ENCODE measurements around the gene EMC9. TPM values are rescaled to one million over a fixed set of nuclear protein-coding genes. Genes with fewer than 3 reads are reported as not detected.
A peak's percentile ranks its signal among the peaks of the same experiment; 100 is the strongest.

The EMC9 gene
- total RNA-seq, 1 experiment from 2014 or later: 49.2 TPM

DNA sequence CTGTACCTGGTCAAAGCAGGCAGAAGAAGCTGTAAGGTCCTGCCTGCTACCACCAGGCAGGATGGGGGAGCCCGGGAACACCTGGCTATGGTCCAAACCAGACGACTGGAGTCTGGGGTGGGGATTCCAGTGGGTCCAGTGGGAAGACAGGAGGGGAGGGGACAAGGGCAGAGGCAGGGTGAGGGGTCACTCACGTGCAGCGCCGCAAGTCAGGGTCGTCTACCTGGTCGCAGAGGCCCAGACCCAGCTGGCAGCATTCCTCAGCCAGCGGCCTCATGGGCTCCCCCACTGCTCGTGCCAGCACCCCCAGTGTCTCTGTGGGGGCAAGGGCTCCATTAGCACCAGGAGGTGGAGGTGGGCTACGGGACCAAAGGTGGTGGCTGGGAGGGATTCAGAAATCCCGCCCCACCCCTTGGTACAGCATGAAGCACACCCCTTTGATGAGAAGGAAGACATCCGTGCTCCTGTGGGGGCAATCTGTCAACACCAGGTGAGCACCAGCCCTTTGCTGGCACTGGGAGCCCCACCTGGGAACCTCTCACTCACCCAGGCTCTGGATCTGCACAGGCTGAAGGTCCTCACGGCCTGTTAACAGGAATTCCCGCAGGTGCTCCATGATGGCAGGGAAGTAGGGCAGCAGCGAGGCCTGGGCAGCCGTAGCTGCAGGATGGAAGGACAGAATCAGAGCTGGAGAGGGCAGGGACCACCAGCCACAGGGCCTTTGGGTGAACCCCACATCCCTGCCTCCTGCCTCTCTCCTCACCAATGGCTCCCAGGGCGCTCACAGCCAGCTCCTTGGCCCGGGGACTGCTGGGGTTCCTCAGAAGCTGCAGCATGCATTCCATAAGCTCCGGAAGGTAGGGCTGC is 42.9 kb upstream of the EMC9 start:
- Mint-ChIP-seq H3K27ac (ENCODE audit: low read depth, unreplicated experiment) (no peak overlapping the region), H3K4me3 (ENCODE audit: unreplicated experiment) (no peak overlapping the region), H3K27me3 (ENCODE audit: insufficient read depth, unreplicated experiment) (no peaks in the 10 kb centered on the region), H3K36me3 (ENCODE audit: insufficient read depth, unreplicated experiment) (peaks cover 67% of the 10 kb centered on the region), H3K9me3 (ENCODE audit: unreplicated experiment) (no peaks in the 10 kb centered on the region), H3K4me1 (ENCODE audit: insufficient read depth, unreplicated experiment) (peaks cover 5% of the 10 kb centered on the region)
- POLR2A ChIA-PET: interaction anchor here (0.6 to 1.3 kb wide), 2 partner anchors 29 to 58 kb away, joined by 3 to 6 read pairs; partner anchors contain the start of genes CHMP4A and TINF2
- BruUV-seq (replicated peaks): no TSS peak
- CTCF ChIA-PET: interaction anchor here (0.6 to 7.0 kb wide), 4 partner anchors 10 to 58 kb away, joined by 3 to 51 read pairs (median 6); partner anchors contain the start of genes IRF9 and TINF2
- DNase-seq (ENCODE audit: unreplicated experiment): no peak
- intact Hi-C loops (cut with micrococcal nuclease): no loop called here
- TF ChIP-seq, protein P1, sequence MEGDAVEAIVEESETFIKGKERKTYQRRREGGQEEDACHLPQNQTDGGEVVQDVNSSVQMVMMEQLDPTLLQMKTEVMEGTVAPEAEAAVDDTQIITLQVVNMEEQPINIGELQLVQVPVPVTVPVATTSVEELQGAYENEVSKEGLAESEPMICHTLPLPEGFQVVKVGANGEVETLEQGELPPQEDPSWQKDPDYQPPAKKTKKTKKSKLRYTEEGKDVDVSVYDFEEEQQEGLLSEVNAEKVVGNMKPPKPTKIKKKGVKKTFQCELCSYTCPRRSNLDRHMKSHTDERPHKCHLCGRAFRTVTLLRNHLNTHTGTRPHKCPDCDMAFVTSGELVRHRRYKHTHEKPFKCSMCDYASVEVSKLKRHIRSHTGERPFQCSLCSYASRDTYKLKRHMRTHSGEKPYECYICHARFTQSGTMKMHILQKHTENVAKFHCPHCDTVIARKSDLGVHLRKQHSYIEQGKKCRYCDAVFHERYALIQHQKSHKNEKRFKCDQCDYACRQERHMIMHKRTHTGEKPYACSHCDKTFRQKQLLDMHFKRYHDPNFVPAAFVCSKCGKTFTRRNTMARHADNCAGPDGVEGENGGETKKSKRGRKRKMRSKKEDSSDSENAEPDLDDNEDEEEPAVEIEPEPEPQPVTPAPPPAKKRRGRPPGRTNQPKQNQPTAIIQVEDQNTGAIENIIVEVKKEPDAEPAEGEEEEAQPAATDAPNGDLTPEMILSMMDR (IDR thresholded peaks at IDR 0.05; ENCODE audit: unreplicated experiment): no peak

DNA sequence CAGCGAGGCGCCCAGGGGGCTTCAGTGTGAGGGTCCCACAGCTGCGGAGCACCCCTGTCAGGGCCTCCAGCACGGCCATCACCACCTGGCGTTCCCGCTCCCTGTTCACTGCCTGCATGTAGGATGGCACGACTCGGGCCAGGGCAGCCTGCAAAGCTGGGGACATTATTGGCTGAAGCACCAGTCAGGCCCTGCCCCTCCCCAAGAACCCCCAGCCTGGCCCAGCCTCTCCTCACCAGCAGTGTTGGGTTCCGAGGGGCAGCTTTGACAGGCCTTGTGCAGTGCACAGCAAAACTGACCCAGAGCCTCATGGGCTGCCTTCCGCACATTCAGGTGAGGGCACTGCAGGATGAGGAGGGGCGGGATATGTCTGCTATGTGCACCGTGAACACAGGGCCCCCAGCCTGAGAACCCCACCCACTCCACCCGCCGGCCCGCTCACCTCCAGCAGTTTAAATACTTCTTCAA is 41.7 kb upstream of the EMC9 start:
- POLR2A ChIA-PET: no interaction called here
- BruUV-seq (replicated peaks): no TSS peak

DNA sequence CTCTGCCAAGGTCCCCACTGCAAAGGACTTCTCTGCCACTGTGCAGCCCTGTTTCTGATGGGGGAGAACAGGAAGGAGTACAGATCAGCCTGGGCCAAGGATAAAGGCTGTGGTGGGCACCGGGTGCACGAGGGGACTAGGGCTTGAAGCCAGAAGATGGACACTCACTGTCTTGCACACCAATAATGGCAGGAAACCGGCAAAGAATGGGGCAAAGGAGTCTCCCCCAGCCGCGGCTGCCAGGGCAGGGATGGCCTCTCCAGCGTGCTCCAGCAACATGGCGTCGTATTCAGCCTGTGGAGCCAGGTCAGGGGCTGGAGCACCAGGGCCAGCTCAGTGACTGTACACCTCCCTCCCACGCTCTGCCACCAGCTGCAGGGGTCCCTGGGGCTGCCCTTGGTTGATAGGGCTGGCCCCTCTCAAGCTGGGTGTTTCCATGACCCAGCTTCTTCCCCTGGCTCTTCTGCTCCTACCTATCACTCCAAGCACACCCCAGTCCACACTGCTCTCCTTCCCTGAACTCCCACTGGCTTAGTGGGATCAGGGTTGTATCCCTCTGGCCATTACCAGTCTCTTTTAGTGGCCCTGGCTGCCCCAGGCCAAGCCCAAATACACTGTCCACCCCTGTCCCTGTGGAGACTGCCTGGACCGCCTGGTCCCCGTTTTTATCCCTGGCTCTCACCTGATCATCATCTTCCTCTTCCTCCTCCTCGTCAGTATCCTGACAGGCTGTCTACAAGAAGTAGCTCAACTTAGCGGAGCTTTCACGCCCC is 40.9 kb upstream of the EMC9 start:
- Mint-ChIP-seq H3K27ac (ENCODE audit: low read depth, unreplicated experiment) (peak overlapping the region; percentile 14), H3K9me3 (ENCODE audit: unreplicated experiment) (no peaks in the 10 kb centered on the region), H3K4me1 (ENCODE audit: insufficient read depth, unreplicated experiment) (no peaks in the 10 kb centered on the region), H3K27me3 (ENCODE audit: insufficient read depth, unreplicated experiment) (no peaks in the 10 kb centered on the region), H3K36me3 (ENCODE audit: insufficient read depth, unreplicated experiment) (peaks cover 63% of the 10 kb centered on the region), H3K4me3 (ENCODE audit: unreplicated experiment) (no peak overlapping the region)
- DNase-seq (ENCODE audit: unreplicated experiment): no peak
- ChIA-PET POLR2A (interaction anchor here (2.0 kb wide), 1 partner anchor 68 kb away, joined by 4 read pairs; the partner anchor contains the start of genes DCAF11 and NRL), CTCF (interaction anchor here (2.5 to 7.0 kb wide), 2 partner anchors 22 kb away, joined by 22 to 51 read pairs; partner anchors contain the start of gene IRF9)
- no TSS peak for BruUV-seq (replicated peaks)
- intact Hi-C loops (cut with micrococcal nuclease): no loop called here
- TF ChIP-seq, protein P1 (IDR thresholded peaks at IDR 0.05; ENCODE audit: unreplicated experiment): no peak

More for the DNA sequence above, 41.7 kb upstream of the EMC9 start:
- no peak for DNase-seq (ENCODE audit: unreplicated experiment)
- TF ChIP-seq, protein P1 (IDR thresholded peaks at IDR 0.05; ENCODE audit: unreplicated experiment): no peak
- Mint-ChIP-seq H3K27ac (ENCODE audit: low read depth, unreplicated experiment) (no peak overlapping the region), H3K4me1 (ENCODE audit: insufficient read depth, unreplicated experiment) (no peaks in the 10 kb centered on the region), H3K36me3 (ENCODE audit: insufficient read depth, unreplicated experiment) (peaks cover 64% of the 10 kb centered on the region), H3K9me3 (ENCODE audit: unreplicated experiment) (no peaks in the 10 kb centered on the region), H3K27me3 (ENCODE audit: insufficient read depth, unreplicated experiment) (no peaks in the 10 kb centered on the region), H3K4me3 (ENCODE audit: unreplicated experiment) (no peak overlapping the region)
- intact Hi-C loops (cut with micrococcal nuclease): no loop called here
- CTCF ChIA-PET: interaction anchor here (7.0 kb wide), 1 partner anchor 22 kb away, joined by 51 read pairs; the partner anchor contains the start of gene IRF9

All from MCF 10A (cell line).